Breast epithelium (tissue), 4 donors: ENCODE data around the gene GPR162. TPM values are rescaled to one million over a fixed set of nuclear protein-coding genes. Genes with fewer than 3 reads are reported as not detected.

ENCODE experiments used
- DNase-seq, 2 donors: peaks; one replicate each; pipeline ENCODE4 v3.0.0-alpha.2; 2019; ENCODE audit warnings: low spot score in 2 of 2
- H3K27ac ChIP-seq, 2 donors: fragments of 200-600 bp; sonication (generic) in 1 of 2; one replicate each; pipeline ENCODE4 v1.5.1; 2016 to 2019; ENCODE audit warnings: mild to moderate bottlenecking in 1 of 2
- H3K27me3 ChIP-seq, 2 donors: fragments of 200-600 bp; sonication (generic) in 1 of 2; one replicate each; pipeline versions ENCODE4 v1.5.1 to v1.6.0; 2017 to 2019; ENCODE audit warnings: control low read depth in 1 of 2, mild to moderate bottlenecking in 1 of 2
- H3K36me3 ChIP-seq: fragments of 200-600 bp; one replicate; pipeline ENCODE4 v1.5.1; 2019
- H3K4me1 ChIP-seq, 2 donors: fragments of 200-600 bp; sonication (generic); one replicate each; pipeline ENCODE4 v1.5.1; 2016 to 2019; ENCODE audit warnings: control low read depth in 1 of 2
- H3K4me3 ChIP-seq, 3 donors: fragments of 200-600 bp; sonication (generic); 1 replicate in 2 of 3; 2 replicates in 1 of 3; pipeline ENCODE4 v1.5.1; 2016 to 2019; ENCODE audit warnings: mild to moderate bottlenecking in 3 of 3, moderate library complexity in 2 of 3
- H3K9me3 ChIP-seq, 2 donors: fragments of 200-600 bp; sonication (generic) in 1 of 2; one replicate each; pipeline ENCODE4 v1.5.1; 2016 to 2019; ENCODE audit warnings: control low read depth in 1 of 2
- POLR2A ChIP-seq: fragments of 450-650 bp; IDR thresholded peaks from one replicate; pipeline ENCODE4 v1.6.1; 2016; ENCODE audit warnings: antibody characterized with exemption, mild to moderate bottlenecking, moderate library complexity
- POLR2AphosphoS5 ChIP-seq, 3 donors: sonication (generic); formaldehyde crosslinking; IDR thresholded peaks; one replicate each; pipeline ENCODE4 v1.6.1; 2017; ENCODE audit warnings: antibody characterized with exemption in 3 of 3
- intact Hi-C: fragments of 100-400 bp; cut with DNase I; formaldehyde crosslinking; loops from one replicate; pipeline ENCODE4 v1.15.1; 2023; ENCODE audit warnings: low total_unique reads
- total RNA-seq, 3 donors: library from RNA; depleted of rRNA; stranded (reverse); fragments of >200 nt; gene quantifications; one replicate each; pipeline ENCODE4 v1.1.0, GENCODE V29; 2016
- TF ChIP-seq, protein P1 (sequence below), 3 donors: fragments of 450-650 bp; IDR thresholded peaks; one replicate each; pipeline ENCODE4 v1.5.1; 2016 to 2017; ENCODE audit warnings: antibody characterized with exemption in 3 of 3, mild to moderate bottlenecking in 3 of 3, moderate library complexity in 3 of 3

Gene GPR162
- total RNA-seq, 3 donors from 2014 or later = 2.6 to 4.2 (median 4.1) TPM

DNA sequence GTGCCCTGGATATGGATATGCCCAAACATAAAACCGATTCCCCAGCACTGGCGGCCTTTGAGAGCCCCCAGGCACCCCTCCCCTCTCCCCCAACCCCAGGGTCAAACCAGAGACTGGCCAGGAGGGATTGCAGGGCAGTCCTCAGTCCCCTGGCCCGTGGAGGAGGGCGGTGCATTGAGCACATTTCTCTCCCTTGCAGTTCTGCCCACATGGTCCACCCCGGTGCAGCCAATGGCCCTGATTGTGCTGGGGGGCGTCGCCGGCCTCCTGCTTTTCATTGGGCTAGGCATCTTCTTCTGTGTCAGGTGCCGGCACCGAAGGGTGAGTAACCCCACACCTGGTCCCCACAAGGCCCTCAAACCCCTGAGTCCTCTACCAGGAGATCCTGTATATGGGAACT lies 3.4 kb upstream of the GPR162 start:
- peaks cover 0 to 8% of the 10 kb centered on the region in 2 donors for H3K27me3 ChIP-seq
- DNase-seq = no peak
- TF ChIP-seq POLR2A = no peak
- TF ChIP-seq, protein P1, sequence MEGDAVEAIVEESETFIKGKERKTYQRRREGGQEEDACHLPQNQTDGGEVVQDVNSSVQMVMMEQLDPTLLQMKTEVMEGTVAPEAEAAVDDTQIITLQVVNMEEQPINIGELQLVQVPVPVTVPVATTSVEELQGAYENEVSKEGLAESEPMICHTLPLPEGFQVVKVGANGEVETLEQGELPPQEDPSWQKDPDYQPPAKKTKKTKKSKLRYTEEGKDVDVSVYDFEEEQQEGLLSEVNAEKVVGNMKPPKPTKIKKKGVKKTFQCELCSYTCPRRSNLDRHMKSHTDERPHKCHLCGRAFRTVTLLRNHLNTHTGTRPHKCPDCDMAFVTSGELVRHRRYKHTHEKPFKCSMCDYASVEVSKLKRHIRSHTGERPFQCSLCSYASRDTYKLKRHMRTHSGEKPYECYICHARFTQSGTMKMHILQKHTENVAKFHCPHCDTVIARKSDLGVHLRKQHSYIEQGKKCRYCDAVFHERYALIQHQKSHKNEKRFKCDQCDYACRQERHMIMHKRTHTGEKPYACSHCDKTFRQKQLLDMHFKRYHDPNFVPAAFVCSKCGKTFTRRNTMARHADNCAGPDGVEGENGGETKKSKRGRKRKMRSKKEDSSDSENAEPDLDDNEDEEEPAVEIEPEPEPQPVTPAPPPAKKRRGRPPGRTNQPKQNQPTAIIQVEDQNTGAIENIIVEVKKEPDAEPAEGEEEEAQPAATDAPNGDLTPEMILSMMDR (IDR thresholded peaks at IDR 0.05) = no peak
- TF ChIP-seq POLR2AphosphoS5 (IDR thresholded peaks at IDR 0.05) = no peak
- H3K36me3 ChIP-seq = no peaks in the 10 kb centered on the region
- no peaks in the 10 kb centered on the region for H3K4me1 ChIP-seq
- no peaks in the 10 kb centered on the region for H3K9me3 ChIP-seq
- intact Hi-C loops = no loop called here
- no peak overlapping the region for H3K4me3 ChIP-seq
- no peak overlapping the region for H3K27ac ChIP-seq

DNA sequence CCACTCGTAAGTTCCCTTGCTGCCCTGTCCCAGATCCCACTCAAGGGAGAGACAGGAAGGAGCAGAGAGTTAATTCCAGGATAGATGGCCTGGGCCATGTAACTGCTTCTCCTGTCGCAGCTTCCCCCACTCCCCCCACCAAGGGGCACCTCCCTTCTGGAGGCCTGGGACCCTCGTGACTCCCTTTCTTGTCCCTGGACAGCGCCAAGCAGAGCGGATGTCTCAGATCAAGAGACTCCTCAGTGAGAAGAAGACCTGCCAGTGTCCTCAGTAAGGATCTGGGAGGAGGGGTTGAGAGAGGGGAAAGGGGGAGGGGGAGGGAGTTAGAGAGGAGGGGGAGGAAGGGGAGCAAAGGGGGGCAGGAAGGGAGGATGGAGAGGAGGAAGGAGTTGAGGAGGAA lies 3.0 kb upstream of the GPR162 start:
- Histone ChIP-seq H3K9me3 (no peaks in the 10 kb centered on the region), H3K27me3 (peaks cover 3 to 12% of the 10 kb centered on the region in 2 donors), H3K4me1 (no peaks in the 10 kb centered on the region), H3K36me3 (no peaks in the 10 kb centered on the region), H3K27ac (no peak overlapping the region), H3K4me3 (no peak overlapping the region)
- TF ChIP-seq POLR2A (no peak), POLR2AphosphoS5 (IDR thresholded peaks at IDR 0.05) (no peak)
- TF ChIP-seq, protein P1 (IDR thresholded peaks at IDR 0.05) = no peak
- no peak for DNase-seq
- intact Hi-C loops = no loop called here

DNA sequence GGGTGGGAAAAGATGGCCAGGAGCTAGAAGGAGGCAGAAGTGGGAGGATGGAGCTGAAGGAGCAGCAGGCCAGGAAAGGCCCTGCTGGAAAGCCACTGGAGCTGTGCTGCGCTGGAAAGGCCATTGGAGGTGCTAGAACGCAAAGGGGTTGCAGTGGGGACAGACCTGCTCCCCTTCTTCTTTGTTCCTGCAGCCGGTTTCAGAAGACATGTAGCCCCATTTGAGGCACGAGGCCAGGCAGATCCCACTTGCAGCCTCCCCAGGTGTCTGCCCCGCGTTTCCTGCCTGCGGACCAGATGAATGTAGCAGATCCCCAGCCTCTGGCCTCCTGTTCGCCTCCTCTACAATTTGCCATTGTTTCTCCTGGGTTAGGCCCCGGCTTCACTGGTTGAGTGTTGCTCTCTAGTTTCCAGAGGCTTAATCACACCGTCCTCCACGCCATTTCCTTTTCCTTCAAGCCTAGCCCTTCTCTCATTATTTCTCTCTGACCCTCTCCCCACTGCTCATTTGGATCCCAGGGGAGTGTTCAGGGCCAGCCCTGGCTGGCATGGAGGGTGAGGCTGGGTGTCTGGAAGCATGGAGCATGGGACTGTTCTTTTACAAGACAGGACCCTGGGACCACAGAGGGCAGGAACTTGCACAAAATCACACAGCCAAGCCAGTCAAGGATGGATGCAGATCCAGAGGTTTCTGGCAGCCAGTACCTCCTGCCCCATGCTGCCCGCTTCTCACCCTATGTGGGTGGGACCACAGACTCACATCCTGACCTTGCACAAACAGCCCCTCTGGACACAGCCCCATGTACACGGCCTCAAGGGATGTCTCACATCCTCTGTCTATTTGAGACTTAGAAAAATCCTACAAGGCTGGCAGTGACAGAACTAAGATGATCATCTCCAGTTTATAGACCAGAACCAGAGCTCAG lies 2.3 kb upstream of the GPR162 start:
- H3K4me3 ChIP-seq = no peak overlapping the region
- no peaks in the 10 kb centered on the region for H3K36me3 ChIP-seq
- intact Hi-C loops = loop anchor here (10.0 kb wide), 1 partner anchor 205 kb away; no protein-coding TSS in a partner anchor
- H3K27me3 ChIP-seq = peaks cover 5 to 19% of the 10 kb centered on the region in 2 donors
- H3K4me1 ChIP-seq = no peaks in the 10 kb centered on the region
- no peak overlapping the region for H3K27ac ChIP-seq
- DNase-seq = no peak
- no peaks in the 10 kb centered on the region for H3K9me3 ChIP-seq
- TF ChIP-seq, protein P1 (IDR thresholded peaks at IDR 0.05) = no peak

DNA sequence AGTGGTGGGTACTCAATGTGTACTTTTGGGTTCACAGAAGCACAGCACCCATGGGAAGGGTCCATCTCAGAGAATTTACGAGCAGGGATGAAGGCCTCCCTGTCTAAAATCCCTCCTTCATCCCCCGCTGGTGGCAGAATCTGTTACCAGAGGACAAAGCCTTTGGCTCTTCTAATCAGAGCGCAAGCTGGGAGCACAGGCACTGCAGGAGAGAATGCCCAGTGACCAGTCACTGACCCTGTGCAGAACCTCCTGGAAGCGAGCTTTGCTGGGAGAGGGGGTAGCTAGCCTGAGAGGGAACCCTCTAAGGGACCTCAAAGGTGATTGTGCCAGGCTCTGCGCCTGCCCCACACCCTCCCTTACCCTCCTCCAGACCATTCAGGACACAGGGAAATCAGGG lies 1.5 kb upstream of the GPR162 start:
- Histone ChIP-seq H3K27me3 (peaks cover 5 to 19% of the 10 kb centered on the region in 2 donors), H3K9me3 (no peaks in the 10 kb centered on the region), H3K4me3 (no peak overlapping the region), H3K27ac (no peak overlapping the region), H3K36me3 (no peaks in the 10 kb centered on the region), H3K4me1 (peaks cover 0 to 2% of the 10 kb centered on the region in 2 donors)
- TF ChIP-seq POLR2A = no peak
- TF ChIP-seq, protein P1 (IDR thresholded peaks at IDR 0.05) = no peak
- TF ChIP-seq POLR2AphosphoS5 (IDR thresholded peaks at IDR 0.05) = no peak
- intact Hi-C loops = loop anchor here (10.0 kb wide), 1 partner anchor 205 kb away; no protein-coding TSS in a partner anchor
- DNase-seq = no peak
